ENCODE measurements around the gene OR5D18.
"Not testable (repeated sequence)": the region's sequence is repeated elsewhere in the genome, so short reads cannot be mapped to it uniquely, and the experiment has no call there.

The OR5D18 gene

GRCh38 chr11:55852141-55852540, 32.7 kb downstream of the OR5D18 start:
- Histone ChIP-seq H3K4me3 (ENCODE audit: low read depth, low read length) (no peak overlapping the region), H3K27me3 (ENCODE audit: insufficient read depth, low read length) (no peaks in the 10 kb centered on the region), H3K27ac (ENCODE audit: low read depth, low read length) (no peak overlapping the region), H3K36me3 (ENCODE audit: insufficient read depth, low read length) (no peaks in the 10 kb centered on the region), H2AFZ (ENCODE audit: low read length, unreplicated experiment) (no peak overlapping the region), H3K79me2 (ENCODE audit: control insufficient read depth, insufficient read depth, low read length, unreplicated experiment) (no peaks in the 10 kb centered on the region), H3K4me1 (ENCODE audit: control insufficient read depth, insufficient read depth, low read length, unreplicated experiment) (no peaks in the 10 kb centered on the region)

GRCh38 chr11:55854704-55855103, 35.3 kb downstream of the OR5D18 start:
- no peak overlapping the region for H3K4me3 ChIP-seq (ENCODE audit: low read depth, low read length)
- H3K27me3 ChIP-seq (ENCODE audit: insufficient read depth, low read length), result no peaks in the 10 kb centered on the region
- H3K36me3 ChIP-seq (ENCODE audit: insufficient read depth, low read length), result no peaks in the 10 kb centered on the region
- H2AFZ ChIP-seq (ENCODE audit: low read length, unreplicated experiment), result no peak overlapping the region
- H3K27ac ChIP-seq (ENCODE audit: low read depth, low read length), result no peak overlapping the region
- H3K79me2 ChIP-seq (ENCODE audit: control insufficient read depth, insufficient read depth, low read length, unreplicated experiment), result no peaks in the 10 kb centered on the region
- no peaks in the 10 kb centered on the region for H3K4me1 ChIP-seq (ENCODE audit: control insufficient read depth, insufficient read depth, low read length, unreplicated experiment)

GRCh38 chr11:55867354-55867753, 47.9 kb downstream of the OR5D18 start:
- H3K36me3 ChIP-seq (ENCODE audit: insufficient read depth, low read length); H3K27ac ChIP-seq (ENCODE audit: low read depth, low read length); H3K27me3 ChIP-seq (ENCODE audit: insufficient read depth, low read length); H2AFZ ChIP-seq (ENCODE audit: low read length, unreplicated experiment); H3K4me3 ChIP-seq (ENCODE audit: low read depth, low read length); H3K79me2 ChIP-seq (ENCODE audit: control insufficient read depth, insufficient read depth, low read length, unreplicated experiment); H3K4me1 ChIP-seq (ENCODE audit: control insufficient read depth, insufficient read depth, low read length, unreplicated experiment): not testable (repeated sequence)
